Uterus (tissue), 2 donors: ENCODE data around the gene BTBD2.

Source experiments
- POLR2A ChIP-seq, 2 donors: fragments of 450-650 bp; IDR thresholded peaks; one replicate each; pipeline ENCODE4 v1.6.1; 2016; ENCODE audit warnings: antibody characterized with exemption in 2 of 2, mild to moderate bottlenecking in 1 of 2, moderate library complexity in 1 of 2
- TF ChIP-seq, protein P1 (sequence below), 4 experiments: fragments of 200-600 bp in 2 of 4; fragments of 450-650 bp in 2 of 4; sonication (generic) in 2 of 4; IDR thresholded peaks; one replicate each; pipeline ENCODE4 v1.5.1; 2016 to 2019; ENCODE audit warnings: antibody characterized with exemption in 4 of 4, mild to moderate bottlenecking in 2 of 4, moderate library complexity in 1 of 4

DNA sequence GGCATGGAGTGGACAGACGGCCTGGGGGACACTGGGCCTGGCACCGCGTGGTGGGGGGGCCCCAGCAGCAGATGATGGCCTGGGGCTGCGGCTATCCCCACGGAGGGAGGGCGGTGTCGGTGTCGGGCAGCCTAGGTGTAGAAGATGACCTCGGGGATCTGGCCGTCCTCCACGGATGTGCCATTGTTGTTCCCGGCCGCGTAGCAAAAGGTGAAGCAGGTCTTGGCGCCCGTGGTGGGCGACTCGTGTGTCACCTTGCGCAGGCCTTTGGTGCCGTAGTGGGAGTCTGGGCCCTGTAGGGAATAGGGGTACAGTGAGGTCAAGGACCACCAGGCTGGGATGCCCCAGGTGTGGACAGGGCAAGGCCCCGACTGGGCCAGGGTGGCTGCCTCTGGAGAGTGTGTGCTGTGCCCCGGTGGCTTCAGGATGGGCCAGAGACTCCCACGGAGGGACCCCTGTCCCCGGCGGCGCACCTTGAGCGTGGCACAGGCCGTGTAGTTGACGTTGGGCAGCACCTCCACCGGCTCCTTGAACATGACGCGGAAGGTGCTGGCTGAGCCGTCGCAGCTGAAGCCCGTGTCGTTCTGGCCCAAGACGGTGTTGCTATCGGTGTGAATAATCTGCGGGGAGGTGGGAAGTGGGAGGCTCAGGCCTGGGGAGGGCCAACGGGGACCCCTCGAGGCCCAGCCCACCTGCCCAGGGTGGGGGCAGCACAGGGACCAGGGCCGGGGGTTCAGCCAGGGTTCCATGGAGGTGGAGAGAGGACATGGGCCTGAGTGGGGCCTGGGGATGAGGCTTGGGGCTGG, 29.0 kb downstream of the BTBD2 start:
- TF ChIP-seq POLR2A (IDR thresholded peaks at IDR 0.05): no peak
- TF ChIP-seq, protein P1, sequence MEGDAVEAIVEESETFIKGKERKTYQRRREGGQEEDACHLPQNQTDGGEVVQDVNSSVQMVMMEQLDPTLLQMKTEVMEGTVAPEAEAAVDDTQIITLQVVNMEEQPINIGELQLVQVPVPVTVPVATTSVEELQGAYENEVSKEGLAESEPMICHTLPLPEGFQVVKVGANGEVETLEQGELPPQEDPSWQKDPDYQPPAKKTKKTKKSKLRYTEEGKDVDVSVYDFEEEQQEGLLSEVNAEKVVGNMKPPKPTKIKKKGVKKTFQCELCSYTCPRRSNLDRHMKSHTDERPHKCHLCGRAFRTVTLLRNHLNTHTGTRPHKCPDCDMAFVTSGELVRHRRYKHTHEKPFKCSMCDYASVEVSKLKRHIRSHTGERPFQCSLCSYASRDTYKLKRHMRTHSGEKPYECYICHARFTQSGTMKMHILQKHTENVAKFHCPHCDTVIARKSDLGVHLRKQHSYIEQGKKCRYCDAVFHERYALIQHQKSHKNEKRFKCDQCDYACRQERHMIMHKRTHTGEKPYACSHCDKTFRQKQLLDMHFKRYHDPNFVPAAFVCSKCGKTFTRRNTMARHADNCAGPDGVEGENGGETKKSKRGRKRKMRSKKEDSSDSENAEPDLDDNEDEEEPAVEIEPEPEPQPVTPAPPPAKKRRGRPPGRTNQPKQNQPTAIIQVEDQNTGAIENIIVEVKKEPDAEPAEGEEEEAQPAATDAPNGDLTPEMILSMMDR (IDR thresholded peaks at IDR 0.05): no peak
